HCT116 (cell line): ENCODE data around the gene TYW5. TPM values are rescaled to one million over a fixed set of nuclear protein-coding genes. Genes with fewer than 3 reads are reported as not detected.

ENCODE experiments used
- ATAC-seq: fragments of 200-7000 bp; cut with Tn5 transposase; 2 replicates; pipeline ENCODE4 v1.9.1; 2020; ENCODE audit warnings: mild to moderate bottlenecking, moderate library complexity
- BruUV-seq: library from RNA; stranded (reverse); fragments of 400-500 nt; replicated peaks from 2 replicates; lab custom pipeline; 2021; lab: Mats Ljungman, UMichigan
- CTCF ChIA-PET: fragments of 300-600 bp; sonication (Branson Sonifier 250); formaldehyde crosslinking; loops from one replicate; lab custom pipeline; 2021; ENCODE audit warnings: antibody characterized with exemption; lab: Charles Lee
- POLR2A ChIA-PET: fragments of 300-600, 350-600 bp; sonication (Branson Sonifier 250); formaldehyde crosslinking; loops from one replicate; lab custom pipeline; 2021; ENCODE audit warnings: antibody characterized with exemption; lab: Charles Lee
- RAD21 ChIA-PET, 2 experiments: fragments of 300-600 bp; sonication (Branson Sonifier 250); formaldehyde crosslinking; loops; one replicate each; lab custom pipeline; 2023; ENCODE audit warnings: low total read pairs in 2 of 2; ENCODE audit not compliant: uncharacterized antibody in 2 of 2, unreplicated experiment in 2 of 2, low non-redundant PET in 1 of 2; lab: Charles Lee
- DNase-seq: peaks from one replicate; pipeline ENCODE4 v3.0.0-alpha.2; 2010; ENCODE audit warnings: low read depth, low spot score
- H2AFZ ChIP-seq: fragments of 200-600 bp; shearing (Covaris generic), sonication (generic); 2 replicates; pipeline ENCODE4 v1.6.1; 2017; ENCODE audit warnings: low read depth, mixed run types, mixed read lengths, antibody characterized with exemption, low read length; ENCODE audit not compliant: poor library complexity, severe bottlenecking
- H3K27ac ChIP-seq: 2 replicates; pipeline ENCODE4 v1.5.1; 2012; ENCODE audit warnings: low read depth, low read length
- H3K27me3 ChIP-seq: fragments of 200-600 bp; sonication (generic); 2 replicates; pipeline ENCODE4 v1.6.1; 2016; ENCODE audit warnings: mixed run types, low read length, mixed read lengths; ENCODE audit not compliant: insufficient read depth
- H3K36me3 ChIP-seq, 2 experiments: fragments of 200-500 bp in 1 of 2; fragments of 200-600 bp in 1 of 2; sonication (Bioruptor generic) in 1 of 2; sonication (generic) in 1 of 2; 2 replicates each; pipeline versions ENCODE4 v1.5.1 to v1.6.1; 2014 to 2016; ENCODE audit warnings: low read length in 2 of 2, inconsistent platforms in 1 of 2, mixed read lengths in 1 of 2, mixed run types in 1 of 2; ENCODE audit not compliant: insufficient read depth in 2 of 2, control insufficient read depth in 1 of 2
- H3K4me1 ChIP-seq, 2 experiments: fragments of 200-600 bp in 1 of 2; sonication (generic) in 1 of 2; 2 replicates each; pipeline versions ENCODE4 v1.5.1 to v1.6.1; 2012 to 2017; ENCODE audit warnings: low read length in 2 of 2, inconsistent platforms in 1 of 2, mild to moderate bottlenecking in 1 of 2, mixed read lengths in 1 of 2, mixed run types in 1 of 2, moderate library complexity in 1 of 2; ENCODE audit not compliant: insufficient read depth in 2 of 2, control insufficient read depth in 1 of 2
- H3K4me2 ChIP-seq: fragments of 200-600 bp; sonication (generic); 2 replicates; pipeline ENCODE4 v1.6.1; 2017; ENCODE audit warnings: mixed run types, low read length, mixed read lengths
- H3K4me3 ChIP-seq, 2 experiments: fragments of 200-600 bp in 1 of 2; sonication (generic) in 1 of 2; replicated peaks in 1 of 2; 2 replicates each; pipeline ENCODE4 v1.5.1; 2011 to 2016; ENCODE audit warnings: low read length in 2 of 2, control low read depth in 1 of 2, low read depth in 1 of 2, mild to moderate bottlenecking in 1 of 2, mixed read lengths in 1 of 2, mixed run types in 1 of 2
- H3K79me2 ChIP-seq: fragments of 200-600 bp; sonication (generic); 2 replicates; pipeline ENCODE4 v1.6.1; 2017; ENCODE audit warnings: mild to moderate bottlenecking, mixed run types, low read length, moderate library complexity, mixed read lengths; ENCODE audit not compliant: insufficient read depth
- H3K9ac ChIP-seq: fragments of 200-600 bp; sonication (generic); 2 replicates; pipeline ENCODE4 v1.6.1; 2016; ENCODE audit warnings: low read length, mixed read lengths
- H3K9me2 ChIP-seq: fragments of 200-600 bp; sonication (generic), shearing (Covaris generic); 2 replicates; pipeline ENCODE4 v1.6.1; 2017; ENCODE audit warnings: mixed run types, mild to moderate bottlenecking, moderate library complexity; ENCODE audit not compliant: insufficient read depth
- H3K9me3 ChIP-seq, 2 experiments: fragments of 200-500 bp in 1 of 2; fragments of 200-600 bp in 1 of 2; sonication (Bioruptor generic) in 1 of 2; sonication (generic) in 1 of 2; 2 replicates each; pipeline ENCODE4 v1.6.1; 2014 to 2017; ENCODE audit warnings: low read length in 2 of 2, mixed read lengths in 2 of 2, inconsistent platforms in 1 of 2, low read depth in 1 of 2, mild to moderate bottlenecking in 1 of 2, mixed run types in 1 of 2, moderate library complexity in 1 of 2; ENCODE audit not compliant: control insufficient read depth in 1 of 2, insufficient read depth in 1 of 2
- H4K20me1 ChIP-seq: fragments of 200-600 bp; sonication (generic), shearing (Covaris generic); 2 replicates; pipeline ENCODE4 v1.6.1; 2017; ENCODE audit warnings: mixed run types, mild to moderate bottlenecking, moderate library complexity; ENCODE audit not compliant: insufficient read depth
- CEBPB ChIP-seq: IDR thresholded peaks from 2 replicates; pipeline ENCODE4 v1.6.1; 2012; ENCODE audit warnings: low read depth
- CTCF ChIP-seq, 3 experiments: fragments of 200-600 bp in 1 of 3; sonication (generic) in 1 of 3; IDR thresholded peaks in 2 of 3; conservative IDR thresholded peaks in 1 of 3; 2 replicates each; pipeline ENCODE4 v1.5.1; 2012 to 2017; ENCODE audit warnings: low read depth in 2 of 3, low read length in 2 of 3, antibody characterized with exemption in 1 of 3, borderline replicate concordance in 1 of 3, control low read depth in 1 of 3, mild to moderate bottlenecking in 1 of 3, mixed read lengths in 1 of 3, mixed run types in 1 of 3, moderate library complexity in 1 of 3; ENCODE audit not compliant: insufficient read depth in 1 of 3
- ELF1 ChIP-seq: IDR thresholded peaks from 2 replicates; pipeline ENCODE4 v1.6.1; 2012; ENCODE audit warnings: low read depth, borderline replicate concordance
- EZH2 ChIP-seq: fragments of 200-600 bp; sonication (generic); IDR thresholded peaks from 2 replicates; pipeline ENCODE4 v1.6.1; 2017; ENCODE audit warnings: antibody characterized with exemption, mixed run types
- EZH2phosphoT487 ChIP-seq: fragments of 200-600 bp; IDR thresholded peaks from 2 replicates; pipeline ENCODE4 v1.6.1; 2018; ENCODE audit warnings: antibody characterized with exemption, borderline replicate concordance
- FOSL1 ChIP-seq: IDR thresholded peaks from 2 replicates; pipeline ENCODE4 v1.6.1; 2012; ENCODE audit warnings: low read depth
- JUND ChIP-seq: IDR thresholded peaks from 2 replicates; pipeline ENCODE4 v1.6.1; 2012
- POLR2AphosphoS5 ChIP-seq: IDR thresholded peaks from 2 replicates; pipeline ENCODE4 v1.6.1; 2011; ENCODE audit warnings: mild to moderate bottlenecking, low read depth, low read length, moderate library complexity
- SIN3A ChIP-seq: IDR thresholded peaks from 2 replicates; pipeline ENCODE4 v1.6.1; 2012; ENCODE audit warnings: low read depth
- SP1 ChIP-seq: IDR thresholded peaks from 2 replicates; pipeline ENCODE4 v1.6.1; 2012; ENCODE audit warnings: low read depth
- SRF ChIP-seq: IDR thresholded peaks from 2 replicates; pipeline ENCODE4 v1.6.1; 2012; ENCODE audit warnings: low read depth
- TCF7L2 ChIP-seq: IDR thresholded peaks from 2 replicates; pipeline ENCODE4 v1.7.0; 2011; ENCODE audit warnings: borderline replicate concordance, inconsistent platforms; ENCODE audit not compliant: insufficient read depth, insufficient read length; ENCODE audit errors: extremely low read depth
- YY1 ChIP-seq: IDR thresholded peaks from 2 replicates; pipeline ENCODE4 v1.6.1; 2011; ENCODE audit warnings: low read length, low read depth, moderate library complexity, mild to moderate bottlenecking; ENCODE audit not compliant: insufficient replicate concordance; ENCODE audit errors: extremely low read depth
- ZBTB33 ChIP-seq: IDR thresholded peaks from 2 replicates; pipeline ENCODE4 v1.6.1; 2011; ENCODE audit warnings: mild to moderate bottlenecking, low read length, moderate library complexity; ENCODE audit not compliant: insufficient replicate concordance; ENCODE audit errors: extremely low read depth
- ZFX ChIP-seq: fragments of 450-650 bp; IDR thresholded peaks from 2 replicates; pipeline ENCODE4 v1.6.1; 2017
- intact Hi-C: fragments of 100-400 bp; cut with micrococcal nuclease; formaldehyde crosslinking; loops from 2 replicates; pipeline ENCODE4 v1.10.0; 2022
- total RNA-seq: library from RNA; stranded (reverse); gene quantifications from one replicate; pipeline ENCODE4 v1.2.1, GENCODE V29; 2021; ENCODE audit not compliant: unreplicated experiment
- TF ChIP-seq, protein P1 (sequence below): IDR thresholded peaks from 2 replicates; pipeline ENCODE4 v1.6.1; 2012; ENCODE audit warnings: low read depth

Gene TYW5
- total RNA-seq, 1 experiment from 2014 or later: 7.7 TPM

DNA sequence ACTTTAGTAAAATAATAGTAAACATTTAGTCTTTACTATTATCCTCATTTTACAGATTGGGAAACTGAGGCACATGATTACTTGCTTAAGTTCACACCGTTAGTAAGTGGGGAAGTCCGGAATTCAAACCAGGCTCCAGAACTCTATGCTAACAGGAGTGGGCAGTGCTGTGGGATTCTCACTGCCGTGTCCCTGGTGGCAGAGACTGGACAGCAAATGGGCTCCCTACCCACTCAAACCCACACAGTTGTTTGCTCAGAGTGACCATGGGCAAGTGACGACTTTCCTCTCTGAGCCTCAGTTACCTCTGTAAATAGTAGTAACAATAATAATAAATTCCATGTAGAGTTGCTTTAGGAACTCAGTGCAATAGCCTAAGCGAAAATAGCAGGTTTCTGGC lies 24.1 kb upstream of the TYW5 start:
- DNase-seq (no peak), ATAC-seq (no peak)
- peaks cover 10 to 26% of the 10 kb centered on the region in 2 experiments for H3K4me1 ChIP-seq
- H3K27ac ChIP-seq: no peak overlapping the region
- no peaks in the 10 kb centered on the region for H3K79me2 ChIP-seq
- H3K4me3 ChIP-seq: no peak overlapping the region
- TF ChIP-seq SP1 (no peak), CTCF (IDR thresholded peaks at IDR 0.05 in 2 of 3, conservative IDR thresholded peaks at IDR 0.05 in 1 of 3; ENCODE audit: borderline replicate concordance in 1 of 3, insufficient read depth in 1 of 3, low read depth in 2 of 3, low read length in 2 of 3) (no peak), FOSL1 (no peak), ZFX (no peak), CEBPB (no peak), JUND (no peak), ZBTB33 (no peak), EZH2 (no peak), ELF1 (no peak), EZH2phosphoT487 (no peak), SRF (no peak), TCF7L2 (no peak), YY1 (no peak), SIN3A (no peak), POLR2AphosphoS5 (no peak)
- TF ChIP-seq, protein P1, sequence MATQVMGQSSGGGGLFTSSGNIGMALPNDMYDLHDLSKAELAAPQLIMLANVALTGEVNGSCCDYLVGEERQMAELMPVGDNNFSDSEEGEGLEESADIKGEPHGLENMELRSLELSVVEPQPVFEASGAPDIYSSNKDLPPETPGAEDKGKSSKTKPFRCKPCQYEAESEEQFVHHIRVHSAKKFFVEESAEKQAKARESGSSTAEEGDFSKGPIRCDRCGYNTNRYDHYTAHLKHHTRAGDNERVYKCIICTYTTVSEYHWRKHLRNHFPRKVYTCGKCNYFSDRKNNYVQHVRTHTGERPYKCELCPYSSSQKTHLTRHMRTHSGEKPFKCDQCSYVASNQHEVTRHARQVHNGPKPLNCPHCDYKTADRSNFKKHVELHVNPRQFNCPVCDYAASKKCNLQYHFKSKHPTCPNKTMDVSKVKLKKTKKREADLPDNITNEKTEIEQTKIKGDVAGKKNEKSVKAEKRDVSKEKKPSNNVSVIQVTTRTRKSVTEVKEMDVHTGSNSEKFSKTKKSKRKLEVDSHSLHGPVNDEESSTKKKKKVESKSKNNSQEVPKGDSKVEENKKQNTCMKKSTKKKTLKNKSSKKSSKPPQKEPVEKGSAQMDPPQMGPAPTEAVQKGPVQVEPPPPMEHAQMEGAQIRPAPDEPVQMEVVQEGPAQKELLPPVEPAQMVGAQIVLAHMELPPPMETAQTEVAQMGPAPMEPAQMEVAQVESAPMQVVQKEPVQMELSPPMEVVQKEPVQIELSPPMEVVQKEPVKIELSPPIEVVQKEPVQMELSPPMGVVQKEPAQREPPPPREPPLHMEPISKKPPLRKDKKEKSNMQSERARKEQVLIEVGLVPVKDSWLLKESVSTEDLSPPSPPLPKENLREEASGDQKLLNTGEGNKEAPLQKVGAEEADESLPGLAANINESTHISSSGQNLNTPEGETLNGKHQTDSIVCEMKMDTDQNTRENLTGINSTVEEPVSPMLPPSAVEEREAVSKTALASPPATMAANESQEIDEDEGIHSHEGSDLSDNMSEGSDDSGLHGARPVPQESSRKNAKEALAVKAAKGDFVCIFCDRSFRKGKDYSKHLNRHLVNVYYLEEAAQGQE: no peak
- no peaks in the 10 kb centered on the region for H3K9me2 ChIP-seq
- no TSS peak for BruUV-seq
- intact Hi-C loops: loop anchor here (5.0 kb wide), 1 partner anchor 833 kb away; the partner anchor contains the start of gene BZW1
- H3K27me3 ChIP-seq: no peaks in the 10 kb centered on the region
- no peak overlapping the region for H2AFZ ChIP-seq
- POLR2A ChIA-PET: no interaction called here
- RAD21 ChIA-PET: interaction anchor here in 1 of 2 experiments (1.0 kb wide), 1 partner anchor 505 kb away, joined by 6 read pairs; no protein-coding TSS in a partner anchor
- CTCF ChIA-PET: interaction anchor here (1.0 to 3.7 kb wide), 5 partner anchors 491 to 723 kb away, joined by 6 to 36 read pairs (median 9); no protein-coding TSS in a partner anchor
- no peak overlapping the region for H3K9ac ChIP-seq
- no peaks in the 10 kb centered on the region for H4K20me1 ChIP-seq
- 0 out of 2 replicates have a peak overlapping the region, but pooled peaks have one; percentile 27 for H3K4me2 ChIP-seq
- H3K9me3 ChIP-seq: no peaks in the 10 kb centered on the region
- H3K36me3 ChIP-seq: no peaks in the 10 kb centered on the region
